M059J (cell line): ENCODE results near the gene NR5A1. TPM values are rescaled to one million over a fixed set of nuclear protein-coding genes. Genes with fewer than 3 reads are reported as not detected.

Experiments used
- DNase-seq: peaks from one replicate; pipeline ENCODE4 v3.0.0-alpha.2; 2012; ENCODE audit warnings: low read depth
- total RNA-seq: library from RNA; depleted of rRNA; stranded (reverse); fragments of >200 nt; shearing (Covaris generic); gene quantifications from 2 replicates; pipeline ENCODE4 v1.2.3, GENCODE V29; 2014

The NR5A1 gene
- total RNA-seq, 1 experiment from 2014 or later = 0.02 TPM

GRCh38 chr9:124498499-124499146, 8.6 kb downstream of the NR5A1 start:
- DNase-seq = no peak

DNA sequence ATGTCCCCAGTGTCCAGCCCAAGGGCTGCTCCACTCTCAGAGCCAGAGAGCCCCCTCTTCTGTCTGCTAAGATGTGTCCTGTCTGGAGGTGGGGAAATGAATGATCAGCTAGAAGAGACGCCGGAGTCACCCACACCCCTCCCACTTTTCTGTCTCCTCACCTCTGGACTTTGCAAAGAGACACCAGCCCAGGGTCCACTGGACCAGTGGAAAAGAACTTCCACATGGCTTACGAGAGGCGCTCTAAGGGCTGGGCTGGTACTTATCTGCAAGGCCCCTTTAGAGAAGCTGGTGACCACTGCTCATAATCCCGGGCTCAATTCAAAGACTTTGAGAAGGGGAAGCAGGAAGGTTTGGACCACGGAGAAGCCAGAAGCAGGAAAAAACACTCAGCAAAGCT, 9.2 kb downstream of the NR5A1 start:
- no peak for DNase-seq

- no peak for DNase-seq
These were observed 9.8 kb downstream of the NR5A1 start for GRCh38 chr9:124497441-124497840.

DNA sequence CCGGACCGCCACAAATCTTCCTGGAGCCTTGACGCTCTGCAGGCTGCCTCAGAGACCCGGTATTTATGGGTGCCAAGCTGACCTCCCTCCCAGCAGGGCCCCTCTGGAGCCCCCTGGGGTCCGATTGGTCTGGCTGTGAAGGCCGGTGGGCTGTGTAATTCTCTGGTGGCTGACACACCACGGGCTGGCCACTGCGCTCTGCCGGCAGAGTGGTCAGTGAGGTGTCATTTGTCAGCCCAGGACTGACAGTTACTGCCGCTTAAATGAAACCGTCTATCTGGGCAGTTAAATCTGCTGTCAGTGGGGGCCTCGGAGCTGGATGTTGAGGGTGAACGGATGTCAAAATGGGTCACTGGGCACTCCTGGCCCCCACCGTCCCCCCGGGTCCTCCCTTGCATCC, 10.7 kb downstream of the NR5A1 start:
- DNase-seq = no peak

DNA sequence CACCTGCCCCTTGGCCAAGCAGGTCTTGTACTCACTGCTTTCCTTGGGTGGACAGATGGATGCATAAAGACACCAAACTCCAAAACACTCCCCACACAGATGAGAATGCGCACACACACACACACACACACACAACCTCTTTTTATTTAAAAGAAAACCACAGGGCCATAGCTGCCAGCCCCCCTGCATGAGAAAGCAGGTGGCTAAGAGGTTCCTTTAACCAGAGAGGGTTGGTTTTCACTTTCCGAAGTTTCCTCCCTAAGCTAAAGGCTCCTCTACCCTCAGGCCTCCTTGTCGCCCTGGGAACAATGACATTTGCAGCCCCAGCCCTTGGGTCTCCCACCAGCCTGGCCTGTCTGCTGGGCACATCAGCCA, 11.1 kb downstream of the NR5A1 start:
- DNase-seq = no peak

DNA sequence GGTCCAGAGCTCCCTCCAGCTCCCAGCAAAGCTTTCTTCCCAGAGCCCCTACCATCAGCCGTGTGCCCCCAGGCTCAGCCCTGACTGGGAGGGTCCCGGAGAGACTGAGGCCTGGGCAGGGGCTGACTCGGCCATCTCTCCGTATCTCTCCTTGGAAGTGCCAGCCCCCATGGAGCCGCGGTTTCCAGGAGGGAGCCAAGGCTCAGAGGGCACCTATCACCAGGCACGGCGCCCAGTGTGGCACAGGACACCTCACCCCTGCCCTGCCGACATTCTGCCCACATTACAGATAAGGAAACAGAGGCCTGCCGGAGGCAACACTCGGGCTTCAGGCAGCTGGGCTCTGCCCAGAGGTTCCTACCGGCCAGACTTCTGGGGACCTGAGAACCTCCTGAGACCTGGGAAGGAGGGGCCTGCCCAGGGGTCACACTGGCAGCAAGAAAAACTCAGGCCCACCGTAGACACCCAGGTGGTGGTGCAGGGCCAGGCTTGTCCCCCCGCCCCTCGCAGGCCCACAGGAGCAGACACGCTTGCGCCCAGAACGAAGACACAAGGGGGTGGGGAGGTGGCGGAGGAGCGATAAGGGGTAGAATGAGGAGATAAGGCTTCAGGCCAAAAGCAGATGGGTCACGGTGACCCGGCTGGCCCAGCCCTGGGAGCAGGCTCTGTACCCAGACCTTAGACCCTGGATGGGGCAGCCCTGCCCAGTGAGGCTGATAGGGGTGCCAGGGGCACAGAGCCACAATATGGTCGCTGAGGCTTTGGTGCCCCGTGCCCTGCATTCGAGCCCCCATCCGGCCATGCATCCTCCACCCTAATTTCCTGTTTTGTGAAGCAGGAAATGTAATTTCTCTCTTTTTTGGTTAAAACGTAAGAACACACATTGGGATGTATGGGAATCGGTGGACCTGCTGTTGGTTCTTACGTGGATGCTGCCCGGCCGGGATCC, 11.8 kb downstream of the NR5A1 start:
- DNase-seq = no peak

GRCh38 chr9:124493794-124494479, 13.3 kb downstream of the NR5A1 start:
- no peak for DNase-seq

- DNase-seq = no peak
These were observed 14.0 kb downstream of the NR5A1 start for GRCh38 chr9:124493218-124493617.

DNA sequence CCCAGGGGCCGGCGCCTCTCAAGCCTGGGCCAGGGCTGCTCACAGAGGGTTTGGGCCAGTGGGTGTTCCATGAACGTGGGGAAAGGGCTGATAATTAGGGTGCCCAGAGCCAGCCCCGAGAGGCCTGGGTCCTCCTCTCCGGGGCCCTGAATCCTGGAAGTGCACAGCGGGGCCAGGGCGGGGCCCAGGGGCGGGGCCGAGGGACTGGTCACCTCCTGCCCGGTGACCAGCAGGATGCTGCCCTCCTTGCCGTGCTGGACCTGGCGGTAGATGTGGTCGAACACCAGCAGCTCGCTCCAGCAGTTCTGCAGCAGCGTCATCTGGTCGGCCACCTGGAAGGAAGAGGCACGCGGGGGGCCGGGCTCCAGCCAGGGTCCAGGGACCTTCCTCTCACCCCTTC, 14.4 kb downstream of the NR5A1 start:
- DNase-seq = no peak

GRCh38 chr9:124491049-124491975, 15.9 kb downstream of the NR5A1 start:
- no peak for DNase-seq

DNA sequence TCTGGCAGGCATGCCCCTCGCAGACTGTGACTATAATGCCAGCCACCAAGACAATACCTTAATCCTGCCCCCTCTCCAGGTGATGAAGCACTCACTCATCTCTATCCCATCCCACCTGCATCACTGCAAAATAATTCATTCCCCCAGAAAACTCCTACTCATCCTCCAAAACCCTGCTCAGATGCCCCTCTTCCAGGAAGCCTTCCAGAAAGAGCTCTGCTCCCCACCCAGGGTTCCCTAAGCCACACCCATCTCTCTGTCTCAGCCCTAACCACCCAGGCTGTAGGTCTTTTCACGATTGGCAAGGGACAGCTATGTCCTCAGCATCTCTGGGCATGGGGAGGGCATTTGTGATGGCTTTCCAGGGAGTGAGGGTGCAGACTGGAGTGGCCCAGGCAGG, 17.2 kb downstream of the NR5A1 start:
- no peak for DNase-seq

- DNase-seq = peak; percentile 74
These were observed 18.0 kb downstream of the NR5A1 start for GRCh38 chr9:124489222-124489621.

DNA sequence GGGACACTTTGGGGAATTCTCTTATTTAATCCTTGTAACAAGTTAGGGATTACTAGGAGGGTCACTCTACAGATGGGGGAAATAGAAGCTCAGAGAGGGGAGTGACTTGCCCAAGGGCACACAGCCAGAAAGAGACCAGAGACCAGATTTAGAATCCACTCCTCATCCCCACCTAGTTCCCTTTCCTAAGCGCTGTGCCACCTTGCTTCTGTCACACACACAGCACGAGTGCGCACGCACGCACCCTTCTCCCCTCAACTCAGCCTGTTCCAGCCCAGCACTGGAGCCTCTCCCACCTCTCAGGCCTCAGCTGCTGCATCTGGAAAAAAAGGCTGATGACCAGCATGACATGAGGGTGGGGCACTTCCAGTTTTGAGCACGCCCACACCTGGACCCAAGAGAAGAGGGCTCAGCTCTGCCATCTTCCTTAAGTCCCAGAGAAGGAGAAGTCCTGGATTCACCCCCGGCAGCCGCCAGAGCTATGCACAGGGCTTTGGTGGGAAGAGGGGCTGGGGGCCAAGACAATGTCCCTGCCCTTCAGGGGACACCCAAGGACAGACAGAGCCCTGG, 18.5 kb downstream of the NR5A1 start:
- no peak for DNase-seq

DNA sequence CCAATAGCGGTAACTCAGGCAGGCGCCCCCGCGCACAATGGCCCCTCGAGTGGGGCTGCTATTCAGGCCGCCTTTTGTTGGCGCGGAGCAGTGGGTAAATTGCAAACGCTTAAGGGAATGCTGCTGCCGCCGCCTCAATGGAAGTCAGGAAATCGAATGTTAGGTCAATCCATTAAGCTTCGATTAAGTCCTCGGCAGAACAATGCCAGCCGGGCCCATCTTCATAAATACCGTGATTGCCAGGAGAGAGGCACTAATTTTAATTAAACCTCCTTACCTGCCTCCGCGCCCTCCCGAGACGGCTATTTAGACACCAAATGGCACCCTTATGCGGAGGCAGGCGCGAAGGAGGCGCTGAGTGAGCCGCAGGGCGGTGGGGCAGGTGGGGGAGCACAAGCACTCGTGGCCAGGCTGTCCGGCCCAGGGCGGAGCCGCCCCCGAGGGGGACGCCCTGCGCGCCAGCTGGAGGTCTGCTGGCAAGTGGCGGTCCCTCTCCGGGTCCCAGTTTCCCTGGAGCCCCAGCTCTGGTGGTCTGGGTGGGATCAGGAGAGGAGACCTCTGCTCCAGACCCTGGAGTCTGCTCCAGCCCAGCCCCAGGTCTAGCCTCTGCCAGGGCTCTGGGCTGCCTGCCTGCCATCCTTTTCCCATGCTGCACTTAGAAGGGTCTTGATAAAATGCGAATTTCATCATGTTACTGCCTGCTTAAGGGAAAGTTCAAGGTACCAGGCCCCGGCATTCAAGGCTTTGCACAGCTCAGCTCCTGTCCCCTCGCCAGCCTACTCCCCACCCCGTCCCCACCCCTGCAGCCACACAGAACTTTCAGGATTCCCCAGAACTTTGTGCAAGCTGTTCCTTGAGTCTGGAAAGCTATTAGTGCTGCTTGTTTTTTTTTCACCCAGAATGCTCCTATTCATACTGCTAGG, 19.7 kb downstream of the NR5A1 start:
- no peak for DNase-seq

- DNase-seq = no peak
These were observed 20.4 kb downstream of the NR5A1 start for GRCh38 chr9:124486778-124487259.

DNA sequence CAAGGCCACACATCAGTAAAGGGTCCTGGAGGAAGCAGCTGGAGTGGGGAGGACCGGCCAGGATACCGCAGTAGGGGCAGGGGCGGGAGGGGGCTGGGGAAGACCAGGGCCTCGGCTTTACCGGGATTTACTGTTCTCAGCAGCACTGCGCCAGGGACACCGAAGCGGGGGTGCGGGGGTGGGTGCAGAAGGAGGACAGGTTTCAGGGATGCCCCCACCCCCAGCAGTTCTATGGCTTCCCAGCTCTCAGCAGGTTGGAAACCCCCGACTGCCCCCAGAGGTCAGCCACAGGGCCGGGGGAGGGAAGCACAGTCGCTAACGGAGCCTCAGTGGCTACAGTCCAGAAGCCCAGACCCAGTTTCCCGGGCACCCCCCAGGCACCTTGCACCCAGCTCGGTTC, 21.3 kb downstream of the NR5A1 start:
- DNase-seq = no peak

GRCh38 chr9:124485201-124485600, 22.0 kb downstream of the NR5A1 start:
- no peak for DNase-seq

DNA sequence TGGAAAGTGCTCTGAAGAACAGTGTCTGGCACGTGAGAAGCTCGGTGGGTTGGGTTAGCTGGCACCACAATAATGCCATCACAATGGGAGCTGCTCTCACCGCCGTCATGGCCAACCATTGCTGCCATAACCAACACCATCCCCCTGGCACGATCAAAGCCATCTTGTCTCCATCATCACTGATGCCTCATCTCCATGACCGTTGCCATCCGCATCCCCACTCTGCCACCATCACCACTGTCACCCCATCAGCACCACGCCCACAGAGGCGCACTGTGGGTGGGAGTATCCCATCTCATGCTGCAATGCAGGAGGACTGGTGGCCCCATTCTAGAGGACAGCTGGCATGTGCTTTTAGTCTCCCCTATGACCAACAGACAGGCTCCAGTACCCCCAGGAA, 23.7 kb downstream of the NR5A1 start:
- DNase-seq = no peak

GRCh38 chr9:124482431-124483031, 24.7 kb downstream of the NR5A1 start:
- no peak for DNase-seq

DNA sequence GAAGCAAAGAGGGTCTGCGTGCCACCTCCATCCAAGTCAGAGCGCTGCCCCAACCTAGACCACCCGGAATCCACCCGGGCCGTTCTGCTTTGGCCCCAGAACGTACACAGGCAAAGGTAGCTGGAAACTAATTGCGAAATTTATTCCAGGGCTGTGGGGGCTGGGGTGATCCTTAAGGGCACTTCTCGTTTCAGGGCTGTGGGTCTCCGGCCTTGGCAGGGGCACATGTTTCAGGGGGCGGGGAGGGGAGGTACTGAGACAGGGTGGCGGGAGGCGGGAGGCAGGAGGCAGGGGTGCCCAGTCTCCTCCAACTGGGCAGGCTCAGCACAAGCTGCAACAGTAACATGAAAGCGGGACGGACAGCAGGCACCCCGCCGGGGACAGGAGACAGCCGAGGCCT, 26.1 kb downstream of the NR5A1 start:
- no peak for DNase-seq
